Calu3 (cell line): ENCODE data around the gene TBC1D9B. TPM values are rescaled to one million over a fixed set of nuclear protein-coding genes. Genes with fewer than 3 reads are reported as not detected.

Experiments used
- BruUV-seq: library from RNA; stranded (reverse); fragments of 400-500 nt; replicated peaks from 2 replicates; lab custom pipeline; 2021; lab: Mats Ljungman, UMichigan
- CTCF ChIA-PET: fragments of 300-600 bp; sonication (Branson Sonifier 250); formaldehyde crosslinking; loops from one replicate; lab custom pipeline; 2022; ENCODE audit warnings: antibody characterized with exemption; lab: Charles Lee
- DNase-seq: peaks from one replicate; pipeline ENCODE4 v3.0.0; 2022
- H3K27ac Mint-ChIP-seq: one replicate; pipeline ENCODE4 v1.8.0; 2022; ENCODE audit warnings: mixed read lengths; ENCODE audit not compliant: unreplicated experiment
- H3K27me3 Mint-ChIP-seq: one replicate; pipeline ENCODE4 v1.8.0; 2022; ENCODE audit warnings: mixed read lengths; ENCODE audit not compliant: unreplicated experiment
- H3K36me3 Mint-ChIP-seq: one replicate; pipeline ENCODE4 v1.8.0; 2022; ENCODE audit warnings: mild to moderate bottlenecking, moderate library complexity, mixed read lengths; ENCODE audit not compliant: insufficient read depth, unreplicated experiment
- H3K4me1 Mint-ChIP-seq: one replicate; pipeline ENCODE4 v1.8.0; 2022; ENCODE audit warnings: mild to moderate bottlenecking, low read depth, mixed read lengths; ENCODE audit not compliant: unreplicated experiment
- H3K4me3 Mint-ChIP-seq: one replicate; pipeline ENCODE4 v1.8.0; 2022; ENCODE audit warnings: mild to moderate bottlenecking, low read depth, moderate library complexity, mixed read lengths; ENCODE audit not compliant: unreplicated experiment
- H3K9me3 Mint-ChIP-seq: one replicate; pipeline ENCODE4 v1.8.0; 2022; ENCODE audit warnings: low read depth, mixed read lengths; ENCODE audit not compliant: unreplicated experiment
- CTCF ChIP-seq: fragments of 200-600 bp; IDR thresholded peaks from one replicate; pipeline ENCODE4 v1.8.0; 2022; ENCODE audit warnings: antibody characterized with exemption; ENCODE audit not compliant: unreplicated experiment
- intact Hi-C: fragments of 100-400 bp; cut with micrococcal nuclease; formaldehyde crosslinking; loops from one replicate; pipeline ENCODE4 v1.10.0; 2022; ENCODE audit not compliant: unreplicated experiment
- total RNA-seq: library from RNA; stranded (reverse); gene quantifications from 2 replicates; pipeline ENCODE4 v1.2.3, GENCODE V29; 2022

The TBC1D9B gene
- total RNA-seq, 1 experiment from 2014 or later: 148 TPM

DNA sequence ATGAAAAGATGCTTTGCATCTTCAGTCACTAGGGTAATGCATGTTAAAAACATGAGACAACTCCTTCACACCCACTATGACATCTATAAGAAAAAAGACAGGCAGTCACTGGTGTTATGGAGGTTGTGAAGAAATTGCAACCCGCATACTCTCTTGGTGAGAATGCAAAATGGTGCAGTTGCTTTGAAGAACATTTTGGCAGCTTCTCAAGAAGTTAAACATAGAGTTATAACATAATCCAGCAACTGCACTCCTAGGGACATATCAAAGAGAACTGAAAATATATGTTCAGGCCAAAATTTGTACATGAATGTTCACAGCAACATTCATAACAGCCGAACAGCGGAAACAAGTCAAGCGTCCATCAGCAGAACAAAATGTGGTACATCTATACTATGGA is 46.3 kb upstream of the TBC1D9B start:
- BruUV-seq: no TSS peak
- no peaks in the 10 kb centered on the region for H3K9me3 Mint-ChIP-seq

GRCh38 chr5:179936976-179937681 is 29.4 kb upstream of the TBC1D9B start:
- TF ChIP-seq CTCF: no peak
- Mint-ChIP-seq H3K4me3 (no peak overlapping the region), H3K9me3 (no peaks in the 10 kb centered on the region), H3K27me3 (peaks cover 38% of the 10 kb centered on the region), H3K4me1 (no peaks in the 10 kb centered on the region), H3K27ac (no peak overlapping the region), H3K36me3 (no peaks in the 10 kb centered on the region)
- BruUV-seq: no TSS peak
- CTCF ChIA-PET: no interaction called here
- intact Hi-C loops: no loop called here
- no peak for DNase-seq

More for the DNA sequence above, 46.3 kb upstream of the TBC1D9B start:
- intact Hi-C loops: no loop called here
- Mint-ChIP-seq H3K4me1 (no peaks in the 10 kb centered on the region), H3K27me3 (no peaks in the 10 kb centered on the region), H3K27ac (no peak overlapping the region), H3K36me3 (no peaks in the 10 kb centered on the region), H3K4me3 (no peak overlapping the region)
- CTCF ChIA-PET: no interaction called here
- no peak for DNase-seq
- no peak for TF ChIP-seq CTCF

GRCh38 chr5:179930788-179931473 is 23.2 kb upstream of the TBC1D9B start:
- no peak for DNase-seq
- CTCF ChIA-PET: no interaction called here
- H3K27ac Mint-ChIP-seq: no peak overlapping the region
- H3K36me3 Mint-ChIP-seq: no peaks in the 10 kb centered on the region
- intact Hi-C loops: no loop called here
- no TSS peak for BruUV-seq
- no peak for TF ChIP-seq CTCF
- no peak overlapping the region for H3K4me3 Mint-ChIP-seq
- H3K4me1 Mint-ChIP-seq: no peaks in the 10 kb centered on the region
- no peaks in the 10 kb centered on the region for H3K9me3 Mint-ChIP-seq
- no peaks in the 10 kb centered on the region for H3K27me3 Mint-ChIP-seq

DNA sequence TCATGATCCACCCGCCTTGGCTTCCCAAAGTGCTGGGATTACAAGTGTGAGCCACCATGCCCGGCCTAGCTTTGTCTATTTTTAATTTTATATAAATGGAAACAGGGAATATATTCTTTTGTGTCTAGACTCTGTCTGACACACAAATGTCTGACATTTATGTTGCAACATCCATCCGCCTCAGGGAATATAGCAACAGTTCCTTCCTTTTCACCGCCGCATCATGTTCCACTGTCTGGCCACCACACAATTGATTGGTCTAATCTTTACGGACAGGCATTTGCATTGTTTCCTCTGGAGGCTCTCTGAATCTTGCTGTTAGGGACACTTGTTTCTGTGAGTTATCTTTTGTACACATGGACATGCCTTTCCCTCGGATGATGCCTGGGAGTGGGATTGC is 20.1 kb upstream of the TBC1D9B start:
- Mint-ChIP-seq H3K4me1 (no peaks in the 10 kb centered on the region), H3K36me3 (no peaks in the 10 kb centered on the region), H3K4me3 (no peak overlapping the region), H3K9me3 (no peaks in the 10 kb centered on the region), H3K27me3 (no peaks in the 10 kb centered on the region), H3K27ac (no peak overlapping the region)
- BruUV-seq: no TSS peak
- intact Hi-C loops: no loop called here
- DNase-seq: no peak
- no peak for TF ChIP-seq CTCF
- CTCF ChIA-PET: interaction anchor here (0.7 kb wide), 1 partner anchor 13 kb away, joined by 4 read pairs; no protein-coding TSS in a partner anchor
